GM12878 (cell line): ENCODE data around the gene SPRN. TPM values are rescaled to one million over a fixed set of nuclear protein-coding genes. Genes with fewer than 3 reads are reported as not detected.

Experiments used
- ATAC-seq: fragments of 200-7000 bp; cut with Tn5 transposase; 3 replicates; pipeline ENCODE4 v1.9.1; 2020; ENCODE audit warnings: mild to moderate bottlenecking, moderate library complexity
- BruUV-seq: library from RNA; stranded (reverse); fragments of 400-500 nt; replicated peaks from 2 replicates; lab custom pipeline; 2021; lab: Mats Ljungman, UMichigan
- CTCF ChIA-PET: fragments of 300-600 bp; sonication (Branson Sonifier 250); formaldehyde crosslinking; extraction: SDS; loops from one replicate; lab custom pipeline; 2021; ENCODE audit warnings: inconsistent platforms; lab: Yijun Ruan, JAX
- POLR2A ChIA-PET: fragments of 350-600 bp; formaldehyde crosslinking; extraction: SDS; loops from one replicate; lab custom pipeline; 2021; ENCODE audit warnings: inconsistent platforms; lab: Charles Lee
- RAD21 ChIA-PET: fragments of 300-600 bp; sonication (Branson Sonifier 250); formaldehyde crosslinking; loops from one replicate; lab custom pipeline; 2023; ENCODE audit warnings: antibody characterized with exemption; ENCODE audit not compliant: unreplicated experiment; lab: Charles Lee
- SMC1A ChIA-PET: fragments of 300-600 bp; sonication (Branson Sonifier 250); formaldehyde crosslinking; loops from one replicate; lab custom pipeline; 2023; ENCODE audit not compliant: unreplicated experiment, uncharacterized antibody; lab: Charles Lee
- DNase-seq: peaks from one replicate; pipeline ENCODE4 v3.0.0-alpha.2; 2011; ENCODE audit warnings: low read depth, low spot score
- FAIRE-seq: peaks from 3 replicates; lab custom pipeline; 2011; peaks lifted over from hg19 to GRCh38; lab: Jason Lieb, UNC
- H2AFZ ChIP-seq: 2 replicates; pipeline ENCODE4 v1.6.0; 2011; ENCODE audit warnings: low read depth, low read length, control low read depth; ENCODE audit not compliant: control insufficient read depth
- H3K27ac ChIP-seq: 2 replicates; pipeline ENCODE4 v1.5.1; 2011; ENCODE audit warnings: control low read depth; ENCODE audit not compliant: control insufficient read depth, insufficient read depth
- H3K27me3 ChIP-seq, 2 experiments: replicated peaks in 1 of 2; 2 replicates each; pipeline versions ENCODE4 v1.6.0 to v1.6.1; 2011; ENCODE audit warnings: low read length in 1 of 2; ENCODE audit not compliant: control insufficient read depth in 2 of 2, insufficient read depth in 2 of 2
- H3K36me3 ChIP-seq, 2 experiments: 2 replicates each; pipeline ENCODE4 v1.5.1; 2011; ENCODE audit warnings: low read length in 1 of 2; ENCODE audit not compliant: control insufficient read depth in 2 of 2, insufficient read depth in 2 of 2
- H3K4me1 ChIP-seq: 2 replicates; pipeline ENCODE4 v1.6.1; 2011; ENCODE audit warnings: mild to moderate bottlenecking, low read length, moderate library complexity, mixed read lengths; ENCODE audit not compliant: control insufficient read depth, insufficient read depth
- H3K4me2 ChIP-seq: 2 replicates; pipeline ENCODE4 v1.6.0; 2011; ENCODE audit warnings: control low read depth; ENCODE audit not compliant: control insufficient read depth, insufficient read depth
- H3K4me3 ChIP-seq: fragments of 200-600 bp; sonication (generic); 2 replicates; pipeline ENCODE4 v1.5.1; 2016
- H3K79me2 ChIP-seq: 2 replicates; pipeline ENCODE4 v1.6.0; 2011; ENCODE audit warnings: low read length; ENCODE audit not compliant: control insufficient read depth, insufficient read depth
- H3K9ac ChIP-seq: 2 replicates; pipeline ENCODE4 v1.8.0; 2011; ENCODE audit warnings: low read length, control low read depth, mixed read lengths; ENCODE audit not compliant: control insufficient read depth, insufficient read depth
- H3K9me3 ChIP-seq: replicated peaks from 3 replicates; pipeline ENCODE4 v1.5.1; 2011; ENCODE audit warnings: mild to moderate bottlenecking, low read length; ENCODE audit not compliant: control insufficient read depth, insufficient read depth
- H4K20me1 ChIP-seq: 2 replicates; pipeline ENCODE4 v1.6.0; 2011; ENCODE audit not compliant: control insufficient read depth, insufficient read depth
- KLF5 ChIP-seq: fragments of 450-650 bp; IDR thresholded peaks from 2 replicates; pipeline ENCODE4 v1.6.1; 2014; ENCODE audit warnings: mild to moderate bottlenecking; ENCODE audit not compliant: partially characterized antibody
- PKNOX1 ChIP-seq: fragments of 450-650 bp; IDR thresholded peaks from 2 replicates; pipeline ENCODE4 v1.6.1; 2016; ENCODE audit warnings: mild to moderate bottlenecking
- POLR2A ChIP-seq: IDR thresholded peaks from 2 replicates; pipeline ENCODE4 v1.6.1; 2011; ENCODE audit warnings: low read depth, mild to moderate bottlenecking, low read length
- SUZ12 ChIP-seq: fragments of 200-600 bp; sonication (generic); IDR thresholded peaks from one replicate; pipeline ENCODE4 v1.6.1; 2018; ENCODE audit warnings: antibody characterized with exemption, mild to moderate bottlenecking; ENCODE audit not compliant: unreplicated experiment
- WGBS: methylation state at CpG from one replicate; pipeline ENCODE4 v1.1.6; 2016; ENCODE audit warnings: low lambda C conversion rate; ENCODE audit not compliant: insufficient replicate concordance, insufficient coverage; ENCODE audit errors: missing lambda C conversion rate; 5-methylcytosine and 5-hydroxymethylcytosine counted together
- in situ Hi-C: fragments of 300-500 bp; cut with MboI; formaldehyde crosslinking; loops from 9 replicates; pipeline ENCODE4 v1.14.3; 2018; ENCODE audit warnings: mixed read lengths
- intact Hi-C: fragments of 100-400 bp; cut with micrococcal nuclease; formaldehyde crosslinking; loops from one replicate; pipeline ENCODE4 v1.14.2; 2022; ENCODE audit not compliant: unreplicated experiment
- polyA plus RNA-seq, 11 experiments: library from polyadenylated mRNA; depleted of rRNA in 4 of 11; unstranded in 6 of 11; stranded (reverse) in 5 of 11; fragments of >200 nt; fragmentation: Nextera tagmentation in 4 of 11; fragmentation: Illumina TruSeq in 1 of 11; extraction: Ambion mirVana in 4 of 11; extraction: Trizol in 1 of 11; gene quantifications; 1 replicate in 1 of 11; 2 replicates in 10 of 11; pipeline versions ENCODE4 v1.2.1 to v1.2.3, GENCODE V29; 2011 to 2016; ENCODE audit warnings: inconsistent platforms in 2 of 11, missing spikeins in 2 of 11, low read depth in 1 of 11
- total RNA-seq, 4 experiments: library from RNA; depleted of rRNA in 3 of 4; stranded (reverse); fragments of >200 nt in 3 of 4; fragmentation: Illumina TruSeq in 1 of 4; extraction: Trizol in 1 of 4; gene quantifications; 2 replicates each; pipeline versions ENCODE4 v1.2.1 to v1.2.3, GENCODE V29; 2013 to 2021

The SPRN gene
- total and polyA plus RNA-seq, 10 of the 15 experiments (the other 5 are each of a cell fraction or from before 2014, with no cell fraction given), result 0.03 to 0.96 (median 0.46) TPM; not detected in 6

GRCh38 chr10:133420028-133420427 is 4.4 kb downstream of the SPRN start:
- in situ Hi-C loops, result loop anchor here (5.0 kb wide), 1 partner anchor 152 kb away; no protein-coding TSS in a partner anchor
- intact Hi-C loops, result no loop called here
- FAIRE-seq (no peak), ATAC-seq (no peak), DNase-seq (no peak)
- no peaks in the 10 kb centered on the region for H4K20me1 ChIP-seq
- 94% methylated on average over 17 of the region's 17 CpGs for WGBS
- no peaks in the 10 kb centered on the region; the same call in 2 of the 3 replicates for H3K9me3 ChIP-seq
- no peak overlapping the region for H2AFZ ChIP-seq
- H3K36me3 ChIP-seq, result peaks cover 4 to 17% of the 10 kb centered on the region in 2 experiments
- no peak overlapping the region for H3K27ac ChIP-seq
- SMC1A ChIA-PET, result no interaction called here
- no peaks in the 10 kb centered on the region for H3K4me1 ChIP-seq
- H3K9ac ChIP-seq, result no peak overlapping the region
- POLR2A ChIA-PET, result no interaction called here
- H3K4me2 ChIP-seq, result no peak overlapping the region
- CTCF ChIA-PET, result no interaction called here
- H3K79me2 ChIP-seq, result no peaks in the 10 kb centered on the region
- H3K27me3 ChIP-seq, result no peaks in the 10 kb centered on the region
- TF ChIP-seq SUZ12, result no peak
- TF ChIP-seq POLR2A, result peak; percentile 18; the same call in 1 of the 2 replicates
- TF ChIP-seq PKNOX1, result no peak
- RAD21 ChIA-PET, result no interaction called here
- BruUV-seq, result no TSS peak
- no peak overlapping the region for H3K4me3 ChIP-seq

- DNase-seq, result no peak
Measured at GRCh38 chr10:133419211-133419950, 5.0 kb downstream of the SPRN start.

More at GRCh38 chr10:133419211-133419950, 5.0 kb downstream of the SPRN start:
- no TSS peak for BruUV-seq
- in situ Hi-C loops (no loop called here), intact Hi-C loops (no loop called here)
- no peak for TF ChIP-seq KLF5
- 0 out of 2 replicates have a peak, but pooled peaks have one; percentile 1 for TF ChIP-seq POLR2A
- FAIRE-seq (no peak), ATAC-seq (no peak)
- Histone ChIP-seq H3K4me3 (no peak overlapping the region), H3K4me2 (no peak overlapping the region), H2AFZ (no peak overlapping the region), H3K4me1 (no peaks in the 10 kb centered on the region), H3K27ac (no peak overlapping the region), H3K9me3 (no peaks in the 10 kb centered on the region; the same call in 2 of the 3 replicates), H3K27me3 (no peaks in the 10 kb centered on the region), H4K20me1 (no peaks in the 10 kb centered on the region), H3K9ac (no peak overlapping the region), H3K36me3 (peaks cover 4 to 17% of the 10 kb centered on the region in 2 experiments), H3K79me2 (no peaks in the 10 kb centered on the region)
- whole genome bisulfite sequencing, result 93% methylated on average over 34 of the region's 34 CpGs
- ChIA-PET SMC1A (no interaction called here), POLR2A (no interaction called here), RAD21 (no interaction called here), CTCF (no interaction called here)
